HG03139 (cell line): ENCODE data around the gene LRG1.
"Not testable (repeated sequence)": the region's sequence is repeated elsewhere in the genome, so short reads cannot be mapped to it uniquely, and the experiment has no call there.

Experiments used
- ATAC-seq: cut with Tn5 transposase; IDR thresholded peaks from one replicate; pipeline ENCODE4 v1.9.1; 2021; ENCODE audit not compliant: unreplicated experiment

LRG1 gene

DNA sequence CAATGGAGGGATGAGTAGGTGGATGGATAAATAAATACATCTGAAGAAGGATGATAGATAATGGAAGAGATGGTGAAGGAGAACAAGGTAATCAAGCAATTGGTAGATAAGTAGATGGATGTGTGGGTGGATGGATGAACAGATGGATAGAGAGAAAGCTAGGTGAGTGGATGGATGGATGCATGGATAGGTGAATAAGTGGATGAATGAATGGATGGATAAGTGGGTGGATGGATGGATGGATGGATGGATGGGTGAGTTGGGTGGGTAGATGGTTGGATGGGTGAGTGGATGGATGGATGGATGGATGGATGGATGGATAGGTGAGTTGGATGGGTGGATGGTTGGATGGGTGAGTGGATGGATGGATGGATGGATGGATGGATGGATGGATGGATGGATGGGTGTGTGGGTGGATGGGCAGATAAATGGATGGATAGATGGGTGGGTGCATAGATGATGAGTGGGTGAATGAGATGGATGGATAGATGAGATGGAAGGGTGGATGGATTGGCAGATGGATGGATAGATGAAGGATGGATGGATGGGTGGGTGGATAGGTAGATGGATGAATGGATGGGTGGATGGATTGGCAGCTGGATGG is 13.4 kb upstream of the LRG1 start:
- no peak for ATAC-seq

DNA sequence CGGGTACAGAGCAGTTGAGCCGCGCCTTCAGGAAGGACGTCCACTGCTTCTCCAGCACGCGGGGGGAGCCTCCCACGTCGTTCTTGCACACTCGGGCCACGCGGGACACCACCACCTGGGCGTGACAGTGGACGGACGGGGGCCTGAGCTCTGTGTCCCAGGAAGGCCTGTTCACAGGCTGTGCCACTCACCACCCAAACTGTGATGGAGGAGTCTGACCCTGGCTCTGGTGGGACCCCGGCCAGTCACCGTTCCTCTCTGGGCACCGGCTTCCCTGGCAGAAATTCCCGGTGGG is 12.6 kb upstream of the LRG1 start:
- ATAC-seq, result no peak

DNA sequence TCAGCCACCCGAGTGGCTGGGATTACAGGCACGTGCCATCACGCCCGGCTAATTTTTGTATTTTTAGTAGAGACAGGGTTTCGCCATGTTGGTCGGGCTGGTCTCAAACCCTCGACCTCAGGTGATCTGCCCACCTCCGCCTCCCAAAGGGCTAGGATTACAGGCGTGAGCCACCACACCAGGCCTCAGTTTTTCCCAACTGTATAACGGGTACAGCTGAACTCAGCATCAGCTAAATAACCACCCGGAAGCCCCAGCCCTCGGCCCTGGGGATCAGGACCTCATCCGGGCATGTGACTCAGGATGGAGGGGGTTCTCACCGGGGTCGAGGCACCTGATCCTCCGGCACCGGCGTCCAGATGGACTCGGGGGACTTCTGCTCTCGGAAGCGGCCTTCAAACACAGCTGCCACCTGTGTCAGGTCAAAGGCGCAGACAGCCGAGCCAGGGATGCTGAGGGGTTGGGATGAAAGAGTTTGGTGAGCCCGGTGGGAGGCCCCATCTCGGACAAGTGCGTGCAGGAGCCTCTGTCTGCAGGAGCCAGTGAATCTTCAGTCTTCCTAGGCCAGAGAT is 10.7 kb upstream of the LRG1 start:
- ATAC-seq, result no peak

DNA sequence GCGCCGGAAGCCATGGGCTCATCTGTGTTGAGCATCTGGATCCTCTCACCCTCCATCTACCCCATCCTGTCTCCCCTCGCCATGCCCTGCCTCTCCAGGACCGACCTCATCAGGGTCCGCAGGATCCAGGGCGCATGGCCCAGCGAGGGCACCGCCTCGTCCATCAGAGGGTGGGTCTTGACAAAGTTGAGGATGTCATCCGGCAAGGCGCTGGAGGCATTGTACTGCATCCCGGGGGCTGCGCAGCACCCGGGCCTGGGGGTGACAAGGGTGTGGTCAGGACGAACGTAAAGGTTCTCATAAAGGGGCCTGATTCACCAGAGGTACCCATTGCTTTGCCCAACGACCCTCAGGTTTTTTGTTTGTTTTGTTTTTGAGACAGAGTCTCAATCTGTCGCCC is 10.2 kb upstream of the LRG1 start:
- no peak for ATAC-seq

DNA sequence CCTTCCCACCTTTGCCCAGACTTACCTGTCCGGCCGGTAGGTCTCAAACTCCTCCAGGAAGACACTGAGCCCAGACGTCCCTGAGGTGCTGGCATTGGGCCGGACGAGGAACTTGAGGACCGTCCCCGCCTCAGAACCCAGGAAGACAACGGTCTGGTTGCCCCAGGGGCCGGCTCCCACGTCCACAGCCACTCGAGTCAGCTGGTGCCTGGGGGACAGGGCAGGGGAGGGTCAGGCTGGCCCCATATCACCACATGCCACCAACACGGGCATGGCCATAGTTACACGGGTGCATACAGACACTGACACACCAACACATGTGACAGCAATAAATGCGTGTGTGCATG is 8.4 kb upstream of the LRG1 start:
- ATAC-seq, result no peak

DNA sequence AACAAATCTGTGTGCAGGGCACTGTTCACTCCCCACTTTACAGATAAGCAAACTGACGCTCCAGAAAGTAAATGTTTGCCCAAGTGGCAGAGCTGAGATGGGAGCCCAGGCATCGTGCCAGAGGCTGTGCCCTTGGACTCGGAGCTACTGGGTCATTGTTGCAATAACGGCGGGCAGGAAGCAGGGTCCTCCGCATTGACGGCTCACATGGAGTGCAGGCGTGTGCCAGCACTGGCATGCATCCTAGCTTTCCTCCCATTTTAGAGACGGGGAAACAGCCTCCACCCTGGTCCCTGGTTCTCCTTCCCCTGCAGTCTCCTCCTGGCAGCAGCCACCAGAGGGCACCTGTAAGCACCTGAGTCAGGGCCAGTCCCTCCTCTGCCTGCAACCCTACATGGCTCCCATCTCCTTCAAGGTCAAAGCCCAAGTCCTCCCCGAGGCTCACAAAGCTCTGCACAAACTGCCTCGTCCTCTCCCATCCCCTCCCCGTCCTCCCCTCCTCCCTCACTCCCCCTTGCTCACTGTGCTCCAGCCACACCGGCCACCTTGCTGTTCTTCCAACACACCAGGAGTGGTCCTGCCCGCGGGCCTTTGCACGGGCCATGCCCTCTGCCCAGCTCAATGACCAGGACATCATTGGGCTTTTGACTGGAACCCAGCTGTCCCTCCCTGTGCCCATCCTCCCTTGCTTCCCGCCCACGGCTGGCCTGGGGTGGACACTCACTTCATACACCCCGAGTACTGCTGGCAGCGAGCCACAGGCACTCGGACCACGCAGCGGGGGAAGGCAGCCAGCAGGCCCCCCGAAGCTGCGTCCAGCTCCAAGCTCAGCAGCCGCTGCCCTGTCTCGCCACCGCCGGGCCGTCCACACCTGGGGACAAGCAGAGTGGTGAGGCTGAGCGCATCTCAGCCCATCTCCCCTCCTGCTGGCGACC is 7.7 kb upstream of the LRG1 start:
- no peak for ATAC-seq

DNA sequence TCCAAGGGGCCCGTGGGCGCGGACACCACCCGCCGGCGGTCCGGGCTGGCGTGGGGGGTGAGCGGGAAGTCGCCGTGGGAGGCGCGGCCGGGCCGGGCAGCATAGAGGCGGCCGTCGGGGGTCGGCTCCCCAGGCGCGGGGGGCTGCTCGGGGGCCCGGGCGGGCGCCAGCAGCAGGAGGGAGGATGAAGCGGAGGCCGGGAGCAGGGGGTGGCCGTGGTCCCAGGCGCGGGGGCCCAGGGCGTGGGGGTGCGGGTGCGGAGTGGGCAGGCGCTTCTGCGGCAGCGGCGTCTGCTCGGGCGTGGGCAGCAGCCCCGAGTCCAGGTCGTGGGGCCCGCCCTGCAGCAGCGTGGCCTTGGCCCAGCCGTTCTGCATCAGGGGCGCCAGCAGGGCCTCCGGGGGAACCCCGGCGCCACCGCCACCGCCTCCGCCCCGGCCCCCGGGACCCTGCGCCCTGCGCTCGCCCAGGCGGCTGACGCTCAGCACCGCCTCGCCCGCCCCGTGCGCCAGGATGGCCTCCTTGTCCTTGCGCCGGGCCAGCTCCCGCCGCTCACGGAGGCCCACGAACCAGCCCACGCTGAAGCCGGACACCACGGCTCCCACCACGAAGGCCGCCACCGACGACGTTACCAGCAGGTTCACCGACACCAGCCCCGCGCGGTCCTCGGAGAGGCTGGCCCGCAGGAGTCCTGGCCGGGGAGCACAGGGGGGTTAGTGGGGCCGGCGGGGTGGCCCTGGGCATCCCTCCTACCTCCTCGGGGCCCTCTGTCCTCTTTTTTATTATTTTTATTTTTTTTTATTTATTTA is 4.2 kb upstream of the LRG1 start:
- ATAC-seq, result no peak

DNA sequence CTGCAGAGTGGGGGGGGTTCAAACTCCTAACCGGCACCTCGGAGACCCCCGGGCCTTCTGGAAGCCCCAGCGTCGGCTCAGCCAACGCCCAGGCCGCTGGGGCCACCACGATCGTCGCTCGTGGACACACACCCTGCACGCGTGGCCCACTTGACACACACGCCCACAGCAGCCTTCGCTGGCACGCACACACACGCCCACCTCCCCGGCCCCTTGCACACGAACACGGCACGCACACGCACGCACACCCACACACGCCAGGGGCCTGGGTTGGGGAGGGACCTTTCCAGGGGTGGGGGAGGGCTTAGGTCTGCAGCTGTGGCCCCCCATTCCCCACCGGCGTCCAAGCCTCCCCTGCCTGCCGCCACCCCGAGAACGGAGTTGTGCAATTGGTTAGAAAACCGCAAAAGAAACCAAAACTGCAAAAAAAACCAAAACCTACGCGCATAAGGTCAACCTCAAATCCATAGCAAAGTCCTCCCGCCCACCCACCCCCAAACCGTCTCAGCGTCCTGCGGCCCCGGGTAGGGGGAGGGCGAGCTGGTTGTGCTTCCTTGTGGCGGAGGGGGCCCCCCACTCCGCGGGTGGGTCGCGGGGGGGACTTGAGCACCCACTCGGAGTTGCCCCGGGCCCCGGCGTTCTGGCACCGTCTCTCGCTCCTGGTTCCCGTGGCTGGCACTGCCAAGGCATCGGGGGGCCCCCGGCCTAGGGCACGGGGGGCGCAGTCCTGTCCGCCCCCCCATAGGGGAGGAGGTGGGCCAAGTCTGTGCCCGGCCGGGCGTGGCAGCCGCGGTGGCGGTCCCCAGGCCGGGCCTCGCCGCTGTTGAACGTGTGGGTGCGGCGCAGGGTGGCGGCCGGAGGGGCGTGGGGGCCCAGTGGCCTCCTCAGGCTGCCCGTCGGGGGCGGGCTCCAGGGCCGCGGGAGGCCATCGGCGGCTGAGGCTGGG is 3.3 kb upstream of the LRG1 start:
- ATAC-seq, result no peak

DNA sequence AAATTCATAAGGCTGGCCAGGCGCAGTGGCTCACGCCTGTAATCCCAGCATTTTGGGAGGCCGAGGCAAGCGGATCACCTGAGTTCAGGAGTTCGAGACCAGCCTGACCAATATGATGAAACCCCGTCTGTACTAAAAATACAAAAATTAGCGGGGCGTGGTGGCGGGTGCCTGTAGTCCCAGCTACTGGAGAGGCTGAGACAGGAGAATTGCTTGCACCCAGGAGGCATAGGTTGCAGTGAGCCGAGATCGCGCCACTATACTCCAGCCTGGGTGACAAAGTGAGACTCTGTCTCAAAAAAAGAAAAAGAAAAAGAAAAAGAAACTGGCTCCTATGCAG is 1.9 kb upstream of the LRG1 start:
- not testable (repeated sequence) for ATAC-seq

DNA sequence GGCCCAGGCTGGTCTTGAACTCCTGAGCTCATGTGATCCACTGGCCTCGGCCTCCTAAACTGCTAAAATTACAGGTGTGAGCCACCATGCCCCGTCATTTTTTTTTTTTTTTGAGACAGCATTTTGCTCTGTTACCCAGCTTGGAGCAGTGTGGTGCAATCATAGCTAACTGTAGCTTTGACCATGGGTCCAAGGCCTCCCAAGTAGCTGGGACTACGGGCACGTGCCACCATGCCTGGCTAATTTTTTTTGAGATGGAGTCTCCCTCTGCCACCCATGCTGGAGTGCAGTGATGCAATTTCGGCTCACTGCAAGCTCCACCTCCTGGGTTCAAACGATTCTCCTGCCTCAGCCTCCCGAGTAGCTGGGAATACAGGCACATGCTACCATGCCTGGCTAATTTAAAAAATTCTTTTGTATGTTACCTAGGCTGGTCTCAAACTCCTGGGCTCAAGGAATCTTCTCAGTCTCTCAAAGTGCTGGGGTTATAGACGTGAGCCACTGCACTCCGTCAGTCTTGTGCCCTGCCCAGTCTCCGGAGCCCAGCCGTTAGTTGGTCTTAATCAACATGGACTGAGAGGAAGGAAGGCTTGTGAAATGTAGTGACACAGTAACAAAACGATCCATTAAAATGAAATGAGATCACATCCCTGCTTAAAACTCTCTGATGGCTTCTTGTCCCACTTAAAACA is 1.4 kb upstream of the LRG1 start:
- ATAC-seq, result no peak

DNA sequence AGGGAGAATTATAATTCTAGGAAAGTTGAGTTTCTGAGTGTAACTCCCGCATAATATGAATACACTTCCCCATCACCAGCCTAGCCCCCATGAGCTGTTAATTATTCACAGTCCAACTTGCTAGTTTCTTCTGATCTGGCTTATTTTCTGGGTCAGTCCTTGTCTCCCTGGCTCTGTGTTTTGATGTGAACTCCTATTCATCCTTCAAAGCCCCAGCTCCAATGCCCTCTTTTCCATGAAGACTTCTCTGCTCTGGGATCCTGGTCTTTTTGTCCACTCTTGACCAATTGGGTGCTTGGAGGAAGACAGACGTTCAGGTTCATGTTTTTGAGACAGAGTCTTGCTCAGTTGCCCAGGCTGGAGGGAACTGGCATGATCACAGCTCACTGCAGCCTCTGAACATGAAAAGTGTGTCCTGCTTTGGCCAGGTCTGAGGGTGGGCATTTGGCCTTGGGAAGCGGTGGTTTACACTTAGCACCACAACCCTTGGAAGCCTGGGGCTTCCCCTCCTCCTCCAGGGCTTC is 605 bp downstream of the LRG1 start:
- ATAC-seq, result no peak

DNA sequence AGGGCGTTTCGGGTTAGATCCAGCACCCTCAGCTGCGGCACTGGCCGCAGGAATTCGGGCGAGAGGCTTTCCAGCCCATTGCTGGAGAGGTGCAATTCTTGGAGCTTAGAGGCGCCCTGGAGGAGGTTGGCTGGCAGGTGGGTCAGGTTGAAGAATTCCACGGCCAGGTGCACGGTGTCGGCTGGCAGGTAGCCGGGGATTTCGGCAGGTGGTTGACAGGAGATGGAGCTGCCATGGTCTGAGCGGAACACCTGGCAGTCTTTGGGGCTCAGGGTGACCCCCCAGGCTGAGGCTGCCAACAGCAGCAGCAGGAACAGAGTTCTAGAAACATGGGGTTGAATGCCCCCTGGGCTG is 1.3 kb downstream of the LRG1 start:
- ATAC-seq, result no peak

DNA sequence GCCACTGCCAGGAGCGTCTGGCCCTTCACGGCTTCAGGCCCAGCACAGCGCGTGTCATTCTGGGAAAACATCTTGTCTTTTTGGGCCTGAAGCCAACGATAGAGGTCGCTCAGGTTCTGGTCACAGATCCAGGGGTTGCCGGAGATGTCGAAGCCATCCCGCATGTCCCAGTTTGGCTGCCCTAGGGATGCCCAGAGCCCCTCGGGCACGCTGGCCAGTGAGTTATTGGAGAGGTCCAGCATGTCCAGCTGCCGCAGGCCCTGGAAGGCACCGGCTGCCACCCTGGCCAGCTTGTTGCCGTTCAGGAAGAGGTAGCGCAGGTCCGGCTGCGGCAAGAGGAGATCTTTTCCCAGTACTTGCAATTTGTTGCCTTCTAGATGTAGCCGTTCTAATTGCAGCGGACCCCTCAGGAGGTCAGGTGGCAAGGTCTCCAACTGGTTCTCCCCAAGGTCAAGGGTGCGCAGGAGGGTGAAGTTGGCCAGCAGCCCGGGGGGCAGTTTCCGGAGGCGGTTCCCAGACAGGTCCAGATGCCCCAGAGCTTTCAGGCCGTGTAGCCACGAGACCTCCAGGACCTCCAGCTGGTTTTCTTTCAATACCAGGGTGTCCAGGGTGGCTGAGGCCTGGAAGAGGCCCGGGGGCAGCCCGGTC is 1.8 kb downstream of the LRG1 start:
- no peak for ATAC-seq

DNA sequence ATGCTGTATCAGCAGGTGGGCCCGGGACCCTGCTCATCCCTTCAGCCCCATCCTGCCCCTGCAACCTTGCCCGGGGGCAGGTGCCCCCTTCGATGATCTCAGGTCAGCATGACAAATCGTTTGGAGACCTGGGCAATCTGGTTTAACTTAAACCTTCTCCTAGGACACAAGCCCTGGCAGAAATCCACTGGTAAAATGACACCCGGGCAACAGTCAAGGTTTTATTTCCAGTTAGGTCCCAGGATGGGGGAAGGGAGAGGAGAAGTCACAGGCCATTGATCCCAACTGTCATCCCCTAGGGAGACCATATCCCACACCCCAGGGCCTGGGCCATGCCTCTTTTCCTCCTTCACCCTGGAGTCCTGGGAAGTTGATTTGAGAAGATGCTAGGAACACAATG is 3.0 kb downstream of the LRG1 start:
- ATAC-seq, result no peak

DNA sequence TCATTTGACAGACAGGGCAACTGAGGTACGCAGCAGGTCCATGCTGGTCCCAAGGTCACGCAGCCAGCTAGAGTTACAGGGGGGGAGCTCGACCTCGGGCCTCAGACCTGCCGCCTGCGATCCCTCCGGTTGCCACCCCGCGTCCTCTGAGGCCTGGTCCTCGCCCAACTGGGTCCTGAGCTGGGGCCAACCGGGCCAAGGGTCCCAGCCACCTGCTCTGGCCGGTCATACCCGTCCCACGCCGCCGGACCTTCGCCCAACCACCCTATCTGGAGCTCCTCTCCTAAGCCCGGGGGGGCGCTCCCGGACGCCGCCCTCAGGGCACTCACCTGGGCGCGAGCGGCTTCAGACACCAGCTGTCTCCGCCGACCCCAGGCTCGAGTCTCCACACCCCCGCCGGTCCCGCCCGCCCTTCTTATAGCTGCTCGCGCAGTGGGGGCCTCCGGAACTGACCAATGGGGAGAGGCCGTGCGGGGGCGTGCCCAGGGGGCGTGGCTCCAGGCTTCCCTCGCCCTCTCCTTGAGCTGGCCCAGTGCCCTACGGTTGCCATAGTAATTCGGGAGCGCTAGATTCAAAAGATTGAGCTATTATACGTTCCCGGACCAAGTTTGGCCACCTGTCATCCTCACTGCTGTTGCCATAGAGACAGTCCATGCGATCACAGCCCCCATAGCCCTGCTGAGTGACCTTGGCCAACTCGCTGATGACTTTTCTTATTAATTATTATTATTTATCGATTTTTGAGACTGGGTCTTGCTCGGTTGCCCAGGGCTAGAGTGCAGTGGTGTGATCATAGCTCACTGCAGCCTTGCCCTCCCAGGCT is 4.8 kb downstream of the LRG1 start, which contains the start of gene PLIN5:
PLIN5 (minus strand) TSS at position 389 of the 823 bp plus-strand sequence. CDS start 1,150 bp downstream, outside the sequence.
- no peak for ATAC-seq

DNA sequence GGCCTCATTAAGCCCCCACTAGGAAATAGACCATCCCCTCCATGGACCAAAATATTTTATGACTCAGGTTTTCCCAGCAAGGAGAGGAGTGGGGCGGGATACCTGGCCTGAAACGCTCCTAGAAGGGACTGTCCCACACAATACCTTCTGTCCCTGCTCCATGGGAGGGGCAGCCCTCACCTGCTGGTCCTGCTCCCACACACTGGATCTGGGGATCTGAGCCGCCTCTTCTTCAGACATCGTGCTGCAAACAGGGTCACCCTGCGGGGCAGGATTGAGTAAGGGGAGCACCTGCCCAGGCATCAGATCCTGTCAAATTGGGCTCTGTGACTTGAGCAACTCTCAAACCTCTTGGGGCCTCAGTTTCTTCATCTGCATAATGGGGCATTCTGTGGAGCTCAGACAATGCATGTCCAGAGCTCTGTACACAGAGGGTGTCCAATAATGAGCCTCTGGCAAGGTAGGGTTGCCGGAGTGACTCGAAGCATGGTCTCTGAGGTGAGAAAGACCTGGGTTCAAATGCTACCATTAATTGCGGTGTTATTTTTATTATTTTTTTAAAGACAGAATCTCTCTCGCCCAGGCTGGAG is 5.9 kb downstream of the LRG1 start:
- ATAC-seq, result no peak

DNA sequence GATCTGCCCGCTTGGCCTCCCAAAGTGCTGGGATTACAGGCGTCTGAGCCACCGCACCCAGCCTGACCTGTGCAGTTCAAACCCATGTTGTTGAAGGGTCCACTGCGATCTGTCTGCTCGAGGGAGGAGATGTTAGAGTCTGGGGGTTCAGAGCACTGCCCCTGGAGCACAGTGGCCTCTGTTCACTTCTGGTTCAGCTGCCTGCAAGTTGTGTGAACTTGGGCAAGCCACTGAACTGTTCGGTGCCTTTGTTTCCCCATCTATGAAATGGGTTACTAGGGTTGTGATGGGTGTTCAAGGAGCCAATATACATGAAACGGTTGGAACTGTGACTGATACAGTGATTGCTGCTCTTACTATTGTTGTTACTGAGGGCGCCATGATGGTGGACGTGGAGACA is 6.5 kb downstream of the LRG1 start:
- ATAC-seq, result no peak

DNA sequence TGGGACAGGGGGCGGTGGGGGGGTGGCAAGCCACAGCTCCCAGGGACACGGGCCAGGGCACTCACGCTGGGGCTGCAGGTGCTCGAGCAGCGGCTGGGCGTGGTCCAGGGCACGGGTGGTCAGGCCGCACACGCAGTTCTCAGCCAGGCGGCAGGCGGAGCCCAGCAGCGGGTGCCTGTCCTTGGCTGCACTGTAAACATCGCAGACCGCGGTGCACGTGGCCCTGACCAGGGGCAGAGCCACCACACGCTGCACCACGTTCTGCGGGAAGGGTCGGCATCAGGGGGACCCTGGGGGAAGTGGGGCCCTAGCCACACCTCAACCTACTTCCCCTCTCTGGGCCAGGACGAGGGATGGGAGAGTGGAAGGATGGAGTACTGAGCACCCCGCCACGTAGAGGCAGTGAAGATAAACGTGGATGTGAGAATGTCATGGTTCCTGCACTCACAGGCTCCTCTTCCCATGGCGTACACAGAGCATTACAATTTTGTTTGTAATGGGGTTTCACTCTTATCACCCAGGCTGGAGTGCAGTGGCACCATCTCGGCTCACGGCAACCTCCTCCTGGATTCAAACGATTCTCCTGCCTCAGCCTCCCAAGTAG is 8.2 kb downstream of the LRG1 start:
- no peak for ATAC-seq
